Duodenal mucosa (tissue), 2 donors: ENCODE measurements around the gene COLEC12.

Source experiments
- H3K27ac ChIP-seq: one replicate; pipeline ENCODE4 v1.7.0; 2013; ENCODE audit warnings: low read depth, low read length
- H3K27me3 ChIP-seq, 2 donors: one replicate each; pipeline ENCODE4 v1.7.0; 2013; ENCODE audit warnings: low read length in 2 of 2, control low read depth in 1 of 2; ENCODE audit not compliant: insufficient read depth in 2 of 2, control insufficient read depth in 1 of 2
- H3K36me3 ChIP-seq, 2 donors: one replicate each; pipeline ENCODE4 v1.7.0; 2013; ENCODE audit warnings: low read length in 2 of 2, control low read depth in 1 of 2; ENCODE audit not compliant: insufficient read depth in 2 of 2, control insufficient read depth in 1 of 2
- H3K4me1 ChIP-seq, 2 donors: one replicate each; pipeline ENCODE4 v1.7.0; 2013; ENCODE audit warnings: low read length in 2 of 2, control low read depth in 1 of 2; ENCODE audit not compliant: insufficient read depth in 2 of 2, control insufficient read depth in 1 of 2
- H3K4me3 ChIP-seq, 2 donors: one replicate each; pipeline ENCODE4 v1.7.0; 2013; ENCODE audit warnings: low read length in 2 of 2, low read depth in 1 of 2
- H3K9ac ChIP-seq, 2 donors: one replicate each; pipeline ENCODE4 v1.7.0; 2013; ENCODE audit warnings: low read length in 2 of 2, low read depth in 1 of 2
- H3K9me3 ChIP-seq, 2 donors: one replicate each; pipeline ENCODE4 v1.7.0; 2013; ENCODE audit warnings: low read length in 2 of 2, control low read depth in 1 of 2; ENCODE audit not compliant: control insufficient read depth in 1 of 2

Gene COLEC12

DNA sequence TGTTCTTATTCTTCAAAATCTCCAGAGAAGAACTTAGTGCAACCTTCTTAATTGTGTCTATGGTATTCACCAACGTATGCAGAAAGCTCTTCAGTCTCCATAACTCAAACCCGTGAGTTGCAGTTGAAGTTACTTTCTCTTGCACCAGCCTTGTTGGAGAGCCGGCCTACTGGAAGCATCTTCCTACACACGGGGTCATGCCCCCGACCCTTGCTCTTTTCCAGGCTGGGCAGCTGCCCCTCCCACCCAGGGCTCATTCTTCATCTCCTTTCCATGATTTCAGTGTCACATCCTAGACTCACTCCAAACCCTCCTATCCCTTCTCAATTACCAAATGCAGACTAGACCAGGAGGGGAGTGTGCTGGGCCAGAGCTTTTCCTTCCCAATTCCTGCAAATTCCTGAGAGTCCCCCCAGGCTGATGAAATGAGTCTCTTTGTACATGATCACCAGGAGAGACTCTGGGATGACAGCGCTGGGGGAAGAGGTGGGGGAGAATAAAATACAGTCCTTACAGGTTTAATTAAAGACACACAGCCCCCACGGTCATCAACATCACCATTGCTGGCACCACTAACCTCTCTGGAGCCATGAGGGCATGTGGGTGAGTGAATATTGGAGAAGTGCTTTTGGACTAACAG, 75.3 kb downstream of the COLEC12 start:
- Histone ChIP-seq H3K9ac (no peak overlapping the region), H3K27me3 (no peaks in the 10 kb centered on the region), H3K27ac (no peak overlapping the region), H3K9me3 (no peaks in the 10 kb centered on the region), H3K4me1 (no peaks in the 10 kb centered on the region), H3K4me3 (no peak overlapping the region), H3K36me3 (no peaks in the 10 kb centered on the region)

- Histone ChIP-seq H3K27me3 (no peaks in the 10 kb centered on the region), H3K4me3 (no peak overlapping the region), H3K9me3 (no peaks in the 10 kb centered on the region), H3K27ac (no peak overlapping the region), H3K36me3 (no peaks in the 10 kb centered on the region), H3K9ac (no peak overlapping the region), H3K4me1 (no peaks in the 10 kb centered on the region)
Observed at GRCh38 chr18:424668-425067, 75.8 kb downstream of the COLEC12 start.

DNA sequence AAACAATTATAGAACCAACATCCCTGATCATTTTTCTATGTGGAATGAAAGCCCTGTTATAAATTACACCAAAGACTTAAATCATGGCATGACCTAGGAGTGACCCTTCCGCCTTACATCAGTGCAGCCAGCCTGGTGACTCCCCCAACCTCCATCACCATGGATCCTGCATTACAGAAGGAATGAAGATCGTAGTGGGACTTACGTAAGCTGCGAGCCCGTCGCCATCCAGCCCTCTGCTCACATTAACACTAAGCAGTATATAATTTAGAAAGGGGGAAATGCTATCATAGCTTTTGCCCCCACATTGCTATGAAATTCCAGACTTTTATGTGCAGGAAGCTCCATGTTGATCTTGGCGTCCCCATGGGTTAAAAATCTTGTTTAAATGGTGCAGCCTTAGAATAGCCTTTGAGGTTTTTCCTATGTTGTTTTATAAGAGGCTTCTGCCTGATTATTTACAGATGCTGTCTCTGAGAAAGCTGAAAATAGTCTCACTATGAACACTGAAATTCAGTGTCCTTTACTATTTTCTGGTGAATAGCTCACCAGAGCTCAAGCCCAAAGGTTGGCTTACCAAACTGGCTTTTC, 76.3 kb downstream of the COLEC12 start:
- Histone ChIP-seq H3K4me1 (no peaks in the 10 kb centered on the region), H3K9ac (no peak overlapping the region), H3K9me3 (no peaks in the 10 kb centered on the region), H3K4me3 (no peak overlapping the region), H3K27ac (no peak overlapping the region), H3K36me3 (no peaks in the 10 kb centered on the region), H3K27me3 (no peaks in the 10 kb centered on the region)

DNA sequence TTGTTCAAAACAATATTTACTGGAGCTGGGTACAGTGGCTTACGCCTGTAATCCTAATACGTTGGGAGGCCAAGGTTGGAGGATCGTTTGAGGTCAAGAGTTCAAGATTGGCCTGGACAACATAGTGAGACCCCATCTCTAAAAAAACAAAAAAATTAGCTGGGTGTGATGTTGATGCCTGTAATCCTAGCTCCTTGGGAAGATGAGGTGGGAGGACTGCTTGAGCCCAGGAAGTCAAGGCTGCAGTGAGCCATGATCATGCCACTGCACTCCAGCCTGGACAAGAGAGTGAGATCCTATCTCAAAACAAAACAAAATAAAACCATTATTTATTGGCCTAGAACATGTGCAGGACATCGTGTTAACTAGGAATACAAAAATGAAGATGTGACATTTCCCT, 77.5 kb downstream of the COLEC12 start:
- no peak overlapping the region for H3K9ac ChIP-seq
- no peaks in the 10 kb centered on the region for H3K36me3 ChIP-seq
- H3K27ac ChIP-seq = no peak overlapping the region
- no peak overlapping the region for H3K4me3 ChIP-seq
- H3K9me3 ChIP-seq = no peaks in the 10 kb centered on the region
- H3K27me3 ChIP-seq = no peaks in the 10 kb centered on the region
- H3K4me1 ChIP-seq = no peaks in the 10 kb centered on the region

GRCh38 chr18:421247-422155, 79.0 kb downstream of the COLEC12 start:
- no peaks in the 10 kb centered on the region for H3K27me3 ChIP-seq
- H3K4me3 ChIP-seq = no peak overlapping the region
- no peak overlapping the region for H3K27ac ChIP-seq
- no peak overlapping the region for H3K9ac ChIP-seq
- no peaks in the 10 kb centered on the region for H3K9me3 ChIP-seq
- no peaks in the 10 kb centered on the region for H3K4me1 ChIP-seq
- no peaks in the 10 kb centered on the region for H3K36me3 ChIP-seq

DNA sequence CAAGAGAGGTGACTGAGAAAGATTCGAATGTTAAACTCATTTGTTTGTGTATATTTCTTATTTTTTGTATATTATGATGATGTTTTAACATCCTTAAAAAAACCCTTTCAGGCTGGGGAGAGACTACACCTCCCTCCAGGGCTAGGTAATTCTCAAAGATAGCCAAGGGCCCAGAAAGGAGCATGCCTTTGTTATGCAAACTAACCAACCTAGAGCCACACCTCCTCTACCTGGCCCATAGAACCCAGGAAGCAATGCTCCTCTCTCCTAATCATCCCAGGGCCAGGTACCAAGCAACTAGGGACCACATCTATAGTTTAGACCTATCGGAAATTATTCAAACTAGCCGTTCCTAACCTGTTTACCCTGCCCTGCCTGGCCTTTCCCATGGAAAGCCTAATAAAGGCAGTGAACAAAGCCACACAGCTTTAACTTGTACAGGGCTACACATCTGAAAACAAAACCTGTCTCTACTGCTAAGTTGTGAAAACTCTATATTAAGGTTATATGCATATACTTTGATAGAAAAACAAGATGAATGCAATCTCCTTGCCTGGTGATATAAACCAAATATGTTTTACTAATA, 79.7 kb downstream of the COLEC12 start:
- H3K4me3 ChIP-seq = no peak overlapping the region
- H3K27me3 ChIP-seq = no peaks in the 10 kb centered on the region
- H3K9me3 ChIP-seq = no peaks in the 10 kb centered on the region
- no peaks in the 10 kb centered on the region for H3K4me1 ChIP-seq
- H3K9ac ChIP-seq = no peak overlapping the region
- no peaks in the 10 kb centered on the region for H3K36me3 ChIP-seq
- H3K27ac ChIP-seq = no peak overlapping the region

DNA sequence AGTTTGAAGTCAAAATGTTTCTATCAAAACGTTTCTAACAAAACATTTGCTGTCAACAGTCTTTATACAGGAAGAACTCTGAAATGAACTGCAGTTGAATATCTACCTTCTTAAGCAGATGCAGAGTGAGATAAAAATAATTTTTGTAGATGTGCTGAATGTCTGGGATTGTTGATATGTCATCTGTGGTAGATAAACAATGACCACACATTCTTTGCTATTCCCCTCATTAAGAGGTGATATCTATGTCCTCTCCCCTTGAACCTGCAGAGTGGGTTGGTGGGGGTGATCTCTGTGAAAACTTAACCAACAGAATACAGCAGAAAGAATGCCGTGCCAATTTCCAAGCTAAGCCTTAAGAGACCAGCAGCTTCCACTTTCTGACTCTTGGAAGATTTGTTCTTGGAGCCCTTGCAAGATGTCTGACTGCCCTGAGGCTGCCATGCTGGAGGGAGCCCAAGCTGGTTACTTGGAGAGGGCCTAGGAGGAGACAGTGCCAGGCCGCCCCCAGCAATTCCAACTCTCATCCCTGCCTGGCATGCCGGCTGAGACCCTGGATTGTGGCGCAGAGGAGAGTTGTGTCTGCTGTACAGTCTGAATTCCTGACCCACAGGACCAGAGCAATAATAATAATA, 80.8 kb downstream of the COLEC12 start:
- no peak overlapping the region for H3K9ac ChIP-seq
- H3K27me3 ChIP-seq = no peaks in the 10 kb centered on the region
- no peak overlapping the region for H3K27ac ChIP-seq
- H3K36me3 ChIP-seq = no peaks in the 10 kb centered on the region
- H3K4me3 ChIP-seq = no peak overlapping the region
- H3K4me1 ChIP-seq = no peaks in the 10 kb centered on the region
- no peaks in the 10 kb centered on the region for H3K9me3 ChIP-seq

GRCh38 chr18:417495-417894, 83.0 kb downstream of the COLEC12 start:
- Histone ChIP-seq H3K9ac (no peak overlapping the region), H3K4me1 (no peaks in the 10 kb centered on the region), H3K36me3 (no peaks in the 10 kb centered on the region), H3K27me3 (no peaks in the 10 kb centered on the region), H3K27ac (no peak overlapping the region), H3K4me3 (no peak overlapping the region), H3K9me3 (no peaks in the 10 kb centered on the region)

GRCh38 chr18:416930-417329, 83.6 kb downstream of the COLEC12 start:
- no peak overlapping the region for H3K27ac ChIP-seq

More at GRCh38 chr18:416930-417329, 83.6 kb downstream of the COLEC12 start:
- Histone ChIP-seq H3K36me3 (no peaks in the 10 kb centered on the region), H3K4me3 (no peak overlapping the region), H3K4me1 (no peaks in the 10 kb centered on the region), H3K9ac (no peak overlapping the region), H3K9me3 (no peaks in the 10 kb centered on the region), H3K27me3 (no peaks in the 10 kb centered on the region)
